Duodenal mucosa (tissue), 2 donors: Measurements from ENCODE around the gene TBC1D5.
"Not testable (repeated sequence)": the region's sequence is repeated elsewhere in the genome, so short reads cannot be mapped to it uniquely, and the experiment has no call there.

ENCODE experiments used
- H3K27ac ChIP-seq: one replicate; pipeline ENCODE4 v1.7.0; 2013; ENCODE audit warnings: low read depth, low read length
- H3K27me3 ChIP-seq, 2 donors: one replicate each; pipeline ENCODE4 v1.7.0; 2013; ENCODE audit warnings: low read length in 2 of 2, control low read depth in 1 of 2; ENCODE audit not compliant: insufficient read depth in 2 of 2, control insufficient read depth in 1 of 2
- H3K36me3 ChIP-seq, 2 donors: one replicate each; pipeline ENCODE4 v1.7.0; 2013; ENCODE audit warnings: low read length in 2 of 2, control low read depth in 1 of 2; ENCODE audit not compliant: insufficient read depth in 2 of 2, control insufficient read depth in 1 of 2
- H3K4me1 ChIP-seq, 2 donors: one replicate each; pipeline ENCODE4 v1.7.0; 2013; ENCODE audit warnings: low read length in 2 of 2, control low read depth in 1 of 2; ENCODE audit not compliant: insufficient read depth in 2 of 2, control insufficient read depth in 1 of 2
- H3K4me3 ChIP-seq, 2 donors: one replicate each; pipeline ENCODE4 v1.7.0; 2013; ENCODE audit warnings: low read length in 2 of 2, low read depth in 1 of 2
- H3K9ac ChIP-seq, 2 donors: one replicate each; pipeline ENCODE4 v1.7.0; 2013; ENCODE audit warnings: low read length in 2 of 2, low read depth in 1 of 2
- H3K9me3 ChIP-seq, 2 donors: one replicate each; pipeline ENCODE4 v1.7.0; 2013; ENCODE audit warnings: low read length in 2 of 2, control low read depth in 1 of 2; ENCODE audit not compliant: control insufficient read depth in 1 of 2

TBC1D5 gene

DNA sequence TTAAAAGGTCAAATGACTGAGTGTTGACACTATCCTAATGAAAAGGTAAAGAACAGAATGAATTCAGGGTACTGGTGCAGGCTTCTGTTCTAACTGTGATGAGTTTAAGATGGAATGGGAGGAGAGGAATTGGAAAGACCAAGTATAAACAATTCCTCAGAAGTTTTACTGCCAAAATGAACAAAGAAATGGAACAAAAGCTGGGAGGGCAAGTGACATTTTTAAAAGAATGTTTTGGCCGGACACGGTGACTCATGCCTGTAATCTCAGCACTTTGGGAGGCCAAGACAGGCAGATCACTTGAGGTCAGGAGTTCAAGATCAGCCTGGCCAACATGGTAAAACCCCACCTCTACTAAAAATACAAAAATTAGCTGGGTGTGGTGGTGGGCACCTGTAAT, 106.8 kb downstream of the TBC1D5 start:
- H3K27me3 ChIP-seq, H3K9ac ChIP-seq, H3K4me1 ChIP-seq, H3K27ac ChIP-seq, H3K4me3 ChIP-seq, H3K36me3 ChIP-seq, H3K9me3 ChIP-seq: not testable (repeated sequence)

- no peak overlapping the region for H3K4me3 ChIP-seq
- no peaks in the 10 kb centered on the region for H3K36me3 ChIP-seq
- H3K9me3 ChIP-seq, result no peaks in the 10 kb centered on the region
- H3K27ac ChIP-seq, result no peak overlapping the region
- H3K27me3 ChIP-seq, result no peaks in the 10 kb centered on the region
- H3K9ac ChIP-seq, result no peak overlapping the region
- H3K4me1 ChIP-seq, result peaks cover 0 to 5% of the 10 kb centered on the region in 2 donors
Observed at GRCh38 chr3:17634964-17635363, 107.5 kb downstream of the TBC1D5 start.

- Histone ChIP-seq H3K27ac (no peak overlapping the region), H3K36me3 (no peaks in the 10 kb centered on the region), H3K9ac (no peak overlapping the region), H3K4me1 (peaks cover 0 to 7% of the 10 kb centered on the region in 2 donors), H3K9me3 (no peaks in the 10 kb centered on the region), H3K27me3 (no peaks in the 10 kb centered on the region), H3K4me3 (no peak overlapping the region)
Observed at GRCh38 chr3:17634201-17634600, 108.2 kb downstream of the TBC1D5 start.

DNA sequence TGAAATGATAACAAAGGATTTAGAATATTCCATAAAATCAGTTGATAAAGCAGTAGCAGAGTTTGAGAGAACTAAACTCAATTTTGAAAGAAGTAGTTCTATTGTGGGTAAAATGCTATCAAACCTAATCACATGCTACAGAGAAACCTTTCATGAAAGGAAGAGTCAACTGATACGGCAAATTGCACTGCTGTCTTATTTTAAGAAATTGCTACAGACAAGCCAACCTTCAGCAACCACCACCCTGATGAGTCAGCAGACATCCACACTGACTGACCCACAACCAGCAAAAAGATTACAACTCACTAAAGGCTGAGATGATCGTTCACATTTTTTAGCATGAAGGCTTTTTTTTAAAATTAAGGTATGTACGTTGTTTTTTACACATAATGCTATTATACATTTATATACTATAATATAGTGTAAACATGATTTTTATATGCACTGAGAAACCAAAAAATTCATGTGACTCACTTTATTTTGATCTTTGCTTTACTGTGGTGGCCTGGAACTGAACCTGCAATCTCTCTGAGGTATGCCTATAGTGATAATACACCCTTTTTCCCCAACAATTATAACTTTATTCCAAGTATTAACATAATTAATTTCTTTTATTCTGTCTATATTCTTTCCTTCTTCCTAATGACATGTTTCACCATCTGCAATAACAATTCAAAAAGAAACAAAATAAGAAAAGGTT, 109.9 kb downstream of the TBC1D5 start:
- H3K27ac ChIP-seq, result no peak overlapping the region
- H3K36me3 ChIP-seq, result no peaks in the 10 kb centered on the region
- no peak overlapping the region for H3K9ac ChIP-seq
- H3K4me1 ChIP-seq, result peaks cover 0 to 7% of the 10 kb centered on the region in 2 donors
- H3K4me3 ChIP-seq, result no peak overlapping the region
- H3K27me3 ChIP-seq, result no peaks in the 10 kb centered on the region
- no peaks in the 10 kb centered on the region for H3K9me3 ChIP-seq

DNA sequence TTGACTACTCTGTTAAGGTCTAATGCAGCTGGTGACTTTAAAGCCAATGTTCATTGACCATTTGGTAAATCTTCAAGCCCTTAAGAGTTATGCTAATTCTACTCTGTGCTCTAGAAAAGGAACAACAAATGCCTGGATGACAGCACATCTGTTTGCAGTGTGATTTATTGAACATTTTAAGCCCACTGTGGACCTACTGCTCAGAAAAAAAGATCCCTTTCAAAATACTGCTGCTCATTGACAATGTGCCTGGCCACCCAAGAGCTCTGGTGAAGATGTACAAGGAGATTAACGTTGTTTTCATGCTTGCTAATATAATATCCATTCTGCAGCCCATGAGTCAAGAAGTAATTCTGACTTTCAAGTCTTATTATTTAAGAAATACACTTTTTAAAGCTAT, 110.8 kb downstream of the TBC1D5 start:
- no peaks in the 10 kb centered on the region for H3K9me3 ChIP-seq
- peaks cover 0 to 7% of the 10 kb centered on the region in 2 donors for H3K4me1 ChIP-seq
- H3K9ac ChIP-seq, result no peak overlapping the region
- no peak overlapping the region for H3K4me3 ChIP-seq
- no peaks in the 10 kb centered on the region for H3K36me3 ChIP-seq
- H3K27ac ChIP-seq, result no peak overlapping the region
- H3K27me3 ChIP-seq, result no peaks in the 10 kb centered on the region

GRCh38 chr3:17629400-17629799, 113.0 kb downstream of the TBC1D5 start:
- Histone ChIP-seq H3K4me1 (peaks cover 0 to 7% of the 10 kb centered on the region in 2 donors), H3K36me3 (no peaks in the 10 kb centered on the region), H3K27ac (no peak overlapping the region), H3K4me3 (no peak overlapping the region), H3K9ac (no peak overlapping the region), H3K9me3 (no peaks in the 10 kb centered on the region), H3K27me3 (no peaks in the 10 kb centered on the region)

DNA sequence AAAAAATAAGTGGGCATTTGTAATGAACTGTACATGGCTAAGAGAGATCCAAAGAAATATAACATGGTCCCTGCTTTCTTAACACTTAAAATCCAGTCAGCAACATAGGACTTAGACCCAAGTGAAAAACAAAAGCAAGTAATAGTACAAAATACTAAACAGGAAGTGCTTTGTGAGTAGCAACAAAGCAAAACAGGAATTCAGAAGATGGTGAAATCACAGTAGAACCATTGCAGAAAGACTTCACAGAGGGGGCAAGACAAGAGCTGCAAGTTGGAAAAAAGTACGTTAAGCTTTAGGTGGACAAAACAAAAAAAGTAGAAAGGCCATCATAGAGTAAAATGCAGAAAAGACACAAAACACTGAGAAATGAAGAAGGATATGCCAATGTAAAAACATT, 116.0 kb downstream of the TBC1D5 start:
- H3K36me3 ChIP-seq, result peaks cover 0 to 5% of the 10 kb centered on the region in 2 donors
- no peaks in the 10 kb centered on the region for H3K9me3 ChIP-seq
- H3K9ac ChIP-seq, result no peak overlapping the region
- H3K27me3 ChIP-seq, result no peaks in the 10 kb centered on the region
- H3K4me3 ChIP-seq, result no peak overlapping the region
- H3K4me1 ChIP-seq, result peaks cover 0 to 7% of the 10 kb centered on the region in 2 donors
- no peak overlapping the region for H3K27ac ChIP-seq

- Histone ChIP-seq H3K9ac (no peak overlapping the region), H3K36me3 (peaks cover 0 to 5% of the 10 kb centered on the region in 2 donors), H3K27me3 (no peaks in the 10 kb centered on the region), H3K4me3 (no peak overlapping the region), H3K27ac (no peak overlapping the region), H3K9me3 (no peaks in the 10 kb centered on the region), H3K4me1 (peaks cover 2 to 6% of the 10 kb centered on the region in 2 donors)
Observed at GRCh38 chr3:17625133-17625532, 117.3 kb downstream of the TBC1D5 start.

DNA sequence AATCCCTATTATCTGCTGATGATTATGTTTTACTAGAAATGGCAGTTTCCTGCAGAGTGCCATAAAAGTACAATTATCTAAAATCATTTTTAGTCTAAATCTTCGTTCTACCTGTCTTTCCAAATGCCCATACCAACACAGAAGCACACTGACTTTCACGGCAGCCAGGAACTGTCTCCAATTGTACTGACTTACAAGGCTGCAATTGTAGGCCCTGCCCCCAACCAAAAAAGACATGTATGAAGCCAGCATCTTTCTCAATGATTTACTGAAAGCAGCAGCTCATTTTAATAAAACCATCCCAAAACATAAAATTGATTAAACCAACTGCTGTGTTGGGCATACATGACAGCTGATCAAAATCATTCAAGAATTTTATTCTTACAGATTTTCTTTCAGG, 119.0 kb downstream of the TBC1D5 start:
- peaks cover 7% of the 10 kb centered on the region in 2 donors for H3K4me1 ChIP-seq
- no peak overlapping the region for H3K27ac ChIP-seq
- no peaks in the 10 kb centered on the region for H3K9me3 ChIP-seq
- no peak overlapping the region for H3K4me3 ChIP-seq
- no peak overlapping the region for H3K9ac ChIP-seq
- H3K36me3 ChIP-seq, result peaks cover 0 to 8% of the 10 kb centered on the region in 2 donors
- H3K27me3 ChIP-seq, result no peaks in the 10 kb centered on the region

- no peak overlapping the region for H3K27ac ChIP-seq
- H3K27me3 ChIP-seq, result no peaks in the 10 kb centered on the region
- no peak overlapping the region for H3K9ac ChIP-seq
- H3K4me1 ChIP-seq, result peaks cover 7% of the 10 kb centered on the region in 2 donors
- no peaks in the 10 kb centered on the region for H3K9me3 ChIP-seq
- H3K36me3 ChIP-seq, result peaks cover 0 to 11% of the 10 kb centered on the region in 2 donors
- no peak overlapping the region for H3K4me3 ChIP-seq
Observed at GRCh38 chr3:17619968-17620367, 122.5 kb downstream of the TBC1D5 start.
